Parathyroid adenoma (tissue), 2 donors: ENCODE data around the gene ASCL1.

ENCODE experiments used
- H2AFZ ChIP-seq: fragments of 300-600 bp; sonication (generic); one replicate; pipeline ENCODE4 v1.7.0; 2017; ENCODE audit warnings: antibody characterized with exemption, mild to moderate bottlenecking
- H3K27ac ChIP-seq: fragments of 300-600 bp; sonication (generic); one replicate; pipeline ENCODE4 v1.7.0; 2017
- H3K27me3 ChIP-seq: fragments of 300-600 bp; sonication (generic); one replicate; pipeline ENCODE4 v1.7.0; 2017; ENCODE audit warnings: low read length; ENCODE audit not compliant: control insufficient read depth, insufficient read depth
- H3K36me3 ChIP-seq: fragments of 300-600 bp; sonication (generic); one replicate; pipeline ENCODE4 v1.7.0; 2017; ENCODE audit warnings: low read length; ENCODE audit not compliant: control insufficient read depth, insufficient read depth
- H3K4me1 ChIP-seq: fragments of 300-600 bp; sonication (generic); one replicate; pipeline ENCODE4 v1.7.0; 2017; ENCODE audit warnings: control low read depth
- H3K4me2 ChIP-seq: fragments of 300-600 bp; sonication (generic); one replicate; pipeline ENCODE4 v1.7.0; 2017; ENCODE audit warnings: low read length
- H3K4me3 ChIP-seq: fragments of 300-600 bp; sonication (generic); one replicate; pipeline ENCODE4 v1.7.0; 2017; ENCODE audit warnings: low read depth, low read length
- H3K79me2 ChIP-seq: fragments of 300-600 bp; sonication (generic); one replicate; pipeline ENCODE4 v1.7.0; 2017; ENCODE audit warnings: control low read depth
- H3K9ac ChIP-seq: fragments of 300-600 bp; sonication (generic); one replicate; pipeline ENCODE4 v1.7.0; 2017; ENCODE audit warnings: mild to moderate bottlenecking
- H3K9me3 ChIP-seq: fragments of 300-600 bp; sonication (generic); one replicate; pipeline ENCODE4 v1.7.0; 2017; ENCODE audit warnings: low read length; ENCODE audit not compliant: control insufficient read depth
- TF ChIP-seq, protein P1 (sequence below): fragments of 300-600 bp; sonication (generic); IDR thresholded peaks from one replicate; pipeline ENCODE4 v1.7.0; 2017; ENCODE audit warnings: antibody characterized with exemption, mild to moderate bottlenecking
- donor health status: primary hyperparathyroidism.

The ASCL1 gene

GRCh38 chr12:102962986-102963385 is 5.5 kb downstream of the ASCL1 start:
- H3K27me3 ChIP-seq = peaks cover 32% of the 10 kb centered on the region
- H2AFZ ChIP-seq = no peak overlapping the region
- no peak overlapping the region for H3K4me2 ChIP-seq
- peaks cover 4% of the 10 kb centered on the region for H3K9me3 ChIP-seq
- no peaks in the 10 kb centered on the region for H3K36me3 ChIP-seq
- no peak overlapping the region for H3K9ac ChIP-seq
- H3K27ac ChIP-seq = no peak overlapping the region
- H3K4me1 ChIP-seq = no peaks in the 10 kb centered on the region
- H3K79me2 ChIP-seq = no peaks in the 10 kb centered on the region
- H3K4me3 ChIP-seq = no peak overlapping the region
- TF ChIP-seq, protein P1, sequence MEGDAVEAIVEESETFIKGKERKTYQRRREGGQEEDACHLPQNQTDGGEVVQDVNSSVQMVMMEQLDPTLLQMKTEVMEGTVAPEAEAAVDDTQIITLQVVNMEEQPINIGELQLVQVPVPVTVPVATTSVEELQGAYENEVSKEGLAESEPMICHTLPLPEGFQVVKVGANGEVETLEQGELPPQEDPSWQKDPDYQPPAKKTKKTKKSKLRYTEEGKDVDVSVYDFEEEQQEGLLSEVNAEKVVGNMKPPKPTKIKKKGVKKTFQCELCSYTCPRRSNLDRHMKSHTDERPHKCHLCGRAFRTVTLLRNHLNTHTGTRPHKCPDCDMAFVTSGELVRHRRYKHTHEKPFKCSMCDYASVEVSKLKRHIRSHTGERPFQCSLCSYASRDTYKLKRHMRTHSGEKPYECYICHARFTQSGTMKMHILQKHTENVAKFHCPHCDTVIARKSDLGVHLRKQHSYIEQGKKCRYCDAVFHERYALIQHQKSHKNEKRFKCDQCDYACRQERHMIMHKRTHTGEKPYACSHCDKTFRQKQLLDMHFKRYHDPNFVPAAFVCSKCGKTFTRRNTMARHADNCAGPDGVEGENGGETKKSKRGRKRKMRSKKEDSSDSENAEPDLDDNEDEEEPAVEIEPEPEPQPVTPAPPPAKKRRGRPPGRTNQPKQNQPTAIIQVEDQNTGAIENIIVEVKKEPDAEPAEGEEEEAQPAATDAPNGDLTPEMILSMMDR = no peak

DNA sequence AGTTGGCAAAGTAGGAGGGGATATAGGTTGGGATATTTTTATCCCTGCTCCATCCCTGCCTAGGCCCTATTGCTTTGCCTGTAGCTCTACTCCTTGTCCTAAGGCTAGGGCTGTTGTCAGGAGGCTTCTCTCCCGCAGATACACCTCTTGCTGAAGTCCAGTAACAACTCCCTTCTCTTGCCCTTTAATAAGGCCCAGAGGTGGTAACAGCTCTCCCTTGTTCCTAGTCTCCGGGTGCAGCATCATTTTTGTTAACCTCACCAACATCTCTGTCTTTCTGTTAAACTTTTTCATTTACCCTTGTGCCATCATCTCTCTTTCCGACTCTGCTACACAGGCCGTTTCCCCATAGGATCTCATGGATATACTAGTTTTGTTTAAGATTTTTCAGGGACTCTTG is 6.3 kb downstream of the ASCL1 start:
- peaks cover 29% of the 10 kb centered on the region for H3K27me3 ChIP-seq
- H3K9me3 ChIP-seq = peaks cover 4% of the 10 kb centered on the region
- no peaks in the 10 kb centered on the region for H3K36me3 ChIP-seq
- no peak overlapping the region for H3K9ac ChIP-seq
- no peak overlapping the region for H3K4me2 ChIP-seq
- no peak overlapping the region for H3K27ac ChIP-seq
- TF ChIP-seq, protein P1 = no peak
- H3K79me2 ChIP-seq = no peaks in the 10 kb centered on the region
- no peak overlapping the region for H3K4me3 ChIP-seq
- H2AFZ ChIP-seq = no peak overlapping the region
- no peaks in the 10 kb centered on the region for H3K4me1 ChIP-seq

- H2AFZ ChIP-seq = no peak overlapping the region
- no peaks in the 10 kb centered on the region for H3K36me3 ChIP-seq
- H3K9ac ChIP-seq = no peak overlapping the region
- TF ChIP-seq, protein P1 = no peak
- no peak overlapping the region for H3K27ac ChIP-seq
- peaks cover 24% of the 10 kb centered on the region for H3K27me3 ChIP-seq
- H3K9me3 ChIP-seq = peaks cover 4% of the 10 kb centered on the region
- peak overlapping the region; percentile 39 for H3K4me2 ChIP-seq
- H3K4me3 ChIP-seq = peak overlapping the region; percentile 12
- no peaks in the 10 kb centered on the region for H3K4me1 ChIP-seq
- H3K79me2 ChIP-seq = no peaks in the 10 kb centered on the region
These were observed 7.4 kb downstream of the ASCL1 start for GRCh38 chr12:102964872-102965271.

DNA sequence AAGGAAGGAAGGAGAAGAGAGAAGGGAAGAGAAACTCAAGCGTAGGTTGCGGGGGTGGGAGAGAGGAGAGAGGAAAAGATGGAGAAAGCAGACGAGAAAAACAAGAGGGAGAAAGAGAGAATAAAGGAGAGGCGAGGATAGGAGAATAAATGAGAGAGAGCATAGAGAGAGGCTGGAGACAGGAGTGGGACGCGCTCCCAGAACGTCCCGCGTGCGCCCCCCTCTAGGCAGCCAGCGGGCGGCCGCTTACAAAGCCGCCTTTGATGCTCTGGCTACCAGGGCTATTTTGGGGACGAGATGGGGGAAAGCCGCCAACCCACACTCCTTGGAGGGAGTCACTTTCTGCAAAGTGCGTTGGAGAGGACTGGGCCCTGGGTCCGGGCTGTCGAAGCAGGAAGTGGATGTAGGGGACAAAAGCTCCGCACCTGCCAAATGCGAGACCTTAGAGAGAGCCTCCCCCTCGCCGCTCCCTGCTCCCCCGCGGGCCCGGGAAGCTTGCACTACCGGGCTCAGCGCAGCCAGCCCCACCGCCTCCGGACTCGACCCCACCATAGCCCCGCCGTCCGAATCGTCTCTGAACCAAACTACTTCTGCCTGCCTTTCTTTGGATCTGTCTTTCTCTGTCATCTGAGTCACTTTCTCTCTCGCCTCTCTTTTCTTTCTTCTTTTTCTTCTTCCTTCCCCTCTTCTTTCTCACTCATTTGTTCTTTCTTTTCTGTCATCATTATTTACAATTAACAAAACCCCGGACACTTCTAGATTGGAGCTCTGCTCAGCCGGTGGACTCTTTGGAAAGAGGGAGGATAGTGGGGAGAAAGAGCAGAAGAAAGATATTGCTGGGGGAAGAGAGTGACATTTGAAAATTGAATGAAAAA is 8.0 kb downstream of the ASCL1 start:
- no peak overlapping the region for H3K4me2 ChIP-seq
- TF ChIP-seq, protein P1 = no peak
- peaks cover 4% of the 10 kb centered on the region for H3K9me3 ChIP-seq
- no peaks in the 10 kb centered on the region for H3K4me1 ChIP-seq
- peaks cover 24% of the 10 kb centered on the region for H3K27me3 ChIP-seq
- H3K4me3 ChIP-seq = peak overlapping the region; percentile 12
- no peak overlapping the region for H3K9ac ChIP-seq
- no peak overlapping the region for H3K27ac ChIP-seq
- no peaks in the 10 kb centered on the region for H3K79me2 ChIP-seq
- H3K36me3 ChIP-seq = no peaks in the 10 kb centered on the region
- no peak overlapping the region for H2AFZ ChIP-seq
